ENCODE data around the gene C1orf50. TPM values are rescaled to one million over a fixed set of nuclear protein-coding genes. Genes with fewer than 3 reads are reported as not detected.

The C1orf50 gene
- total RNA-seq, 1 donor from 2014 or later, result 13.6 TPM

GRCh38 chr1:42765832-42766740, 963 bp upstream of the C1orf50 start:
- Mint-ChIP-seq H3K36me3 (ENCODE audit: low read depth) (peaks cover 3% of the 10 kb centered on the region), H3K27me3 (ENCODE audit: low read depth) (no peaks in the 10 kb centered on the region), H3K4me3 (no peak overlapping the region), H3K9me3 (no peaks in the 10 kb centered on the region), H3K4me1 (peaks cover 27% of the 10 kb centered on the region), H3K27ac (ENCODE audit: unreplicated experiment) (no peak overlapping the region)
- TF ChIP-seq CTCF (conservative IDR thresholded peaks at IDR 0.05), result peak; percentile 64
- DNase-seq (ENCODE audit: low read depth, low spot score), result peak; percentile 37

- Mint-ChIP-seq H3K4me1 (peaks cover 27% of the 10 kb centered on the region), H3K27ac (ENCODE audit: unreplicated experiment) (peak overlapping the region; percentile 89), H3K4me3 (peak overlapping the region; percentile 100), H3K36me3 (ENCODE audit: low read depth) (peaks cover 3% of the 10 kb centered on the region), H3K27me3 (ENCODE audit: low read depth) (no peaks in the 10 kb centered on the region), H3K9me3 (no peaks in the 10 kb centered on the region)
- no peak for TF ChIP-seq CTCF (conservative IDR thresholded peaks at IDR 0.05)
- no peak for DNase-seq (ENCODE audit: low read depth, low spot score)
These were observed 506 bp downstream of the C1orf50 start for GRCh38 chr1:42767510-42768000.

GRCh38 chr1:42768172-42768571, 1.1 kb downstream of the C1orf50 start:
- Mint-ChIP-seq H3K4me3 (peak overlapping the region; percentile 100), H3K27me3 (ENCODE audit: low read depth) (no peaks in the 10 kb centered on the region), H3K36me3 (ENCODE audit: low read depth) (peaks cover 3% of the 10 kb centered on the region), H3K27ac (ENCODE audit: unreplicated experiment) (peak overlapping the region; percentile 45), H3K4me1 (peaks cover 26% of the 10 kb centered on the region), H3K9me3 (no peaks in the 10 kb centered on the region)
- no peak for DNase-seq (ENCODE audit: low read depth, low spot score)
- no peak for TF ChIP-seq CTCF (conservative IDR thresholded peaks at IDR 0.05)

- peak overlapping the region; percentile 60 for H3K4me3 Mint-ChIP-seq
These were observed 2.8 kb downstream of the C1orf50 start for GRCh38 chr1:42769811-42770210.

GRCh38 chr1:42773420-42773819, 6.4 kb downstream of the C1orf50 start:
- Mint-ChIP-seq H3K36me3 (ENCODE audit: low read depth) (peaks cover 12% of the 10 kb centered on the region), H3K4me1 (peaks cover 17% of the 10 kb centered on the region), H3K27ac (ENCODE audit: unreplicated experiment) (no peak overlapping the region), H3K4me3 (no peak overlapping the region), H3K9me3 (no peaks in the 10 kb centered on the region), H3K27me3 (ENCODE audit: low read depth) (no peaks in the 10 kb centered on the region)
- DNase-seq (ENCODE audit: low read depth, low spot score), result no peak
- no peak for TF ChIP-seq CTCF (conservative IDR thresholded peaks at IDR 0.05)

More at GRCh38 chr1:42769811-42770210, 2.8 kb downstream of the C1orf50 start:
- Mint-ChIP-seq H3K27me3 (ENCODE audit: low read depth) (no peaks in the 10 kb centered on the region), H3K27ac (ENCODE audit: unreplicated experiment) (no peak overlapping the region), H3K9me3 (no peaks in the 10 kb centered on the region), H3K36me3 (ENCODE audit: low read depth) (peaks cover 5% of the 10 kb centered on the region), H3K4me1 (peaks cover 26% of the 10 kb centered on the region)
- no peak for TF ChIP-seq CTCF (conservative IDR thresholded peaks at IDR 0.05)
- DNase-seq (ENCODE audit: low read depth, low spot score), result no peak
